HEK293 (cell line): Measurements from ENCODE around the gene IQCH.

Experiments used
- CTCF ChIA-PET: fragments of 350-600 bp; formaldehyde crosslinking; extraction: SDS; loops from one replicate; lab custom pipeline; 2021; ENCODE audit warnings: antibody characterized with exemption; lab: Yijun Ruan, JAX
- POLR2A ChIA-PET: fragments of 300-600 bp; formaldehyde crosslinking; extraction: SDS; loops from one replicate; lab custom pipeline; 2020; ENCODE audit warnings: antibody characterized with exemption, inconsistent platforms; lab: Yijun Ruan, JAX
- H3K27ac ChIP-seq: fragments of 200-500 bp; sonication (Bioruptor generic); 2 replicates; pipeline ENCODE4 v1.5.1; 2014; ENCODE audit warnings: low read depth, low read length, control low read depth, inconsistent platforms; ENCODE audit errors: extremely low read depth
- H3K36me3 ChIP-seq, 2 experiments: fragments of 200-500 bp in 1 of 2; sonication (Bioruptor generic) in 1 of 2; 1 replicate in 1 of 2; 2 replicates in 1 of 2; pipeline ENCODE4 v1.5.1; 2014 to 2017; ENCODE audit warnings: inconsistent platforms in 2 of 2, low read length in 2 of 2; ENCODE audit not compliant: control insufficient read depth in 2 of 2, insufficient read depth in 1 of 2
- H3K4me1 ChIP-seq: fragments of 200-500 bp; sonication (Bioruptor generic); 2 replicates; pipeline ENCODE4 v1.5.1; 2014; ENCODE audit warnings: mild to moderate bottlenecking, low read length, inconsistent platforms; ENCODE audit not compliant: control insufficient read depth, insufficient read depth
- H3K4me3 ChIP-seq: 2 replicates; pipeline ENCODE4 v1.5.1; 2011; ENCODE audit warnings: low read depth, mild to moderate bottlenecking, control low read depth, low read length, moderate library complexity
- H3K9me3 ChIP-seq: fragments of 200-500 bp; sonication (Bioruptor generic); 2 replicates; pipeline ENCODE4 v1.5.1; 2014; ENCODE audit warnings: low read depth, low read length, inconsistent platforms; ENCODE audit not compliant: control insufficient read depth, insufficient read depth
- ATF2 ChIP-seq: fragments of 450-650 bp; formaldehyde crosslinking; IDR thresholded peaks from 2 replicates; pipeline ENCODE4 v1.5.1; 2016; ENCODE audit warnings: missing biosample characterization, missing genetic modification characterization, low read depth
- BCL11B ChIP-seq: fragments of 450-650 bp; formaldehyde crosslinking; IDR thresholded peaks from 2 replicates; pipeline ENCODE4 v1.5.1; 2016; ENCODE audit warnings: low read depth, missing biosample characterization, missing genetic modification characterization
- GLIS1 ChIP-seq: fragments of 450-650 bp; formaldehyde crosslinking; IDR thresholded peaks from 2 replicates; pipeline ENCODE4 v1.5.1; 2016; ENCODE audit warnings: missing biosample characterization, missing genetic modification characterization
- PRDM1 ChIP-seq: fragments of 450-650 bp; formaldehyde crosslinking; IDR thresholded peaks from 2 replicates; pipeline ENCODE4; 2016; ENCODE audit warnings: missing biosample characterization, missing genetic modification characterization
- ZFP69B ChIP-seq: fragments of 450-650 bp; formaldehyde crosslinking; IDR thresholded peaks from 2 replicates; pipeline ENCODE4 v1.5.1; 2016; ENCODE audit warnings: missing biosample characterization, missing genetic modification characterization
- ZNF112 ChIP-seq: fragments of 450-650 bp; formaldehyde crosslinking; IDR thresholded peaks from 2 replicates; pipeline ENCODE4 v1.5.0; 2017; ENCODE audit warnings: missing biosample characterization, missing genetic modification characterization
- ZNF133 ChIP-seq: fragments of 450-650 bp; formaldehyde crosslinking; IDR thresholded peaks from 2 replicates; pipeline ENCODE4 v1.5.1; 2016; ENCODE audit warnings: missing biosample characterization, missing genetic modification characterization
- ZNF140 ChIP-seq: fragments of 450-650 bp; formaldehyde crosslinking; IDR thresholded peaks from 2 replicates; pipeline ENCODE4 v1.5.1; 2016; ENCODE audit warnings: missing biosample characterization, missing genetic modification characterization
- ZNF214 ChIP-seq: fragments of 450-650 bp; formaldehyde crosslinking; IDR thresholded peaks from 2 replicates; pipeline ENCODE4 v1.5.1; 2017; ENCODE audit warnings: missing biosample characterization, mild to moderate bottlenecking, missing genetic modification characterization, borderline replicate concordance
- ZNF426 ChIP-seq: fragments of 450-650 bp; formaldehyde crosslinking; IDR thresholded peaks from 2 replicates; pipeline ENCODE4 v1.5.1; 2017; ENCODE audit warnings: missing biosample characterization, missing genetic modification characterization, mild to moderate bottlenecking, inconsistent platforms, moderate library complexity
- ZNF621 ChIP-seq: fragments of 450-650 bp; formaldehyde crosslinking; IDR thresholded peaks from 2 replicates; pipeline ENCODE4 v1.5.1; 2017; ENCODE audit warnings: missing biosample characterization, missing genetic modification characterization
- ZNF654 ChIP-seq: fragments of 450-650 bp; formaldehyde crosslinking; IDR thresholded peaks from 2 replicates; pipeline ENCODE4 v1.5.1; 2016; ENCODE audit warnings: low read depth, missing biosample characterization, missing genetic modification characterization
- ZNF660 ChIP-seq: fragments of 450-650 bp; IDR thresholded peaks from 2 replicates; pipeline ENCODE4 v1.5.1; 2018; ENCODE audit warnings: missing biosample characterization, mild to moderate bottlenecking, missing genetic modification characterization
- ZSCAN23 ChIP-seq: fragments of 450-650 bp; formaldehyde crosslinking; IDR thresholded peaks from 2 replicates; pipeline ENCODE4 v1.5.1; 2016; ENCODE audit warnings: missing biosample characterization, missing genetic modification characterization
- ZXDB ChIP-seq: fragments of 450-650 bp; formaldehyde crosslinking; IDR thresholded peaks from 2 replicates; pipeline ENCODE4 v1.5.1; 2016; ENCODE audit warnings: missing biosample characterization, missing genetic modification characterization

Gene IQCH

DNA sequence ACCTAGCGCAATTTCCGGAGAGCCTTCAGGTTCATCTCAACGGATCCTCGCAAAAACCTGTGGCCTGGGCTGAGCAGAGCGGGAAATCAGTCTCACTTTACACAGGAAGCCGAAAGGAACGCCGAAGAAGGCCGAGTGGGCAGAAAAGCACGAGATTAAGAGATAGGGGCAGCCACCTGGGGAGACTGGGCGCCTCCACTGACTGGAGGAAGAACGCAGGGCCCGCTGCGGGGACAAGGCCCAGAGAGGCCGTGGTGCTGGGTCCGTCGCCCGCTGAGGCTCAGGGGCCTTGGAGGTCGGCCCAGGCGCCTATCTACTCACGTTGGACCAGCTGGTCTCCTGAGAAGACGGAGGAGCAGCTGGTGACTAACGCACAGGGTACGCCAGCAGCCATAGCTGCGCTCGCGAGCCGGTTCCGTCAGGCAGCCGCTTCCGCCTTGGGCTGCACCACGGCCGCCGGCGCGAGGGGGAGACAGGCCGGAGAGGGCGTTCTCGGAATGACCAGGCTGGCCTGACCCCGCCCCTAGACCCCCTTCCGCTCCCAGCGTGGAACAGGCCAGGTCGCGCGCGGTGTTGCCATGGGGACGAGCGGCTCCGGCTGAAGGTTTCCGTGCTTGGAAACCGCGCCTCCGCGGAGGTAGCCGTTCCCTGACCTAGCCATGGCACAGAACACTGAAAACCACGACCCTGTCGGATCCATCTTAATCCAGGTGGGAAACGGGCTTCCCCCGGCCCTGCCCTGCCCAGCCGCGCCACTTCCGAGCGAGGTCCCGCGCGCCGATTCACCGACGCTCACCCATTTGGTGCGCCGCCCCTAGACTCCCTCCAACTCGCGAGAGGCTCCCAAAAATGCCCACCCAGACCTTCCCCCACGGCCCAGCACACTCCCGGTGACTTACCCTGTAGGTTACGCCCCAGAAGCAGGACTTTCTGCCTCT, at the start of gene IQCH, which contains the start of gene AAGAB (continued):
- peak; percentile 98 for TF ChIP-seq ZNF660 (tag by site-specific recombination)
- TF ChIP-seq ZNF214 (tag by site-specific recombination) = no peak
- TF ChIP-seq ZXDB = peak; percentile 94
- TF ChIP-seq GLIS1 (tag by site-specific recombination) = peak; percentile 42
- no peak for TF ChIP-seq ZNF426
- peak; percentile 65 for TF ChIP-seq ZFP69B (tag by site-specific recombination)

DNA sequence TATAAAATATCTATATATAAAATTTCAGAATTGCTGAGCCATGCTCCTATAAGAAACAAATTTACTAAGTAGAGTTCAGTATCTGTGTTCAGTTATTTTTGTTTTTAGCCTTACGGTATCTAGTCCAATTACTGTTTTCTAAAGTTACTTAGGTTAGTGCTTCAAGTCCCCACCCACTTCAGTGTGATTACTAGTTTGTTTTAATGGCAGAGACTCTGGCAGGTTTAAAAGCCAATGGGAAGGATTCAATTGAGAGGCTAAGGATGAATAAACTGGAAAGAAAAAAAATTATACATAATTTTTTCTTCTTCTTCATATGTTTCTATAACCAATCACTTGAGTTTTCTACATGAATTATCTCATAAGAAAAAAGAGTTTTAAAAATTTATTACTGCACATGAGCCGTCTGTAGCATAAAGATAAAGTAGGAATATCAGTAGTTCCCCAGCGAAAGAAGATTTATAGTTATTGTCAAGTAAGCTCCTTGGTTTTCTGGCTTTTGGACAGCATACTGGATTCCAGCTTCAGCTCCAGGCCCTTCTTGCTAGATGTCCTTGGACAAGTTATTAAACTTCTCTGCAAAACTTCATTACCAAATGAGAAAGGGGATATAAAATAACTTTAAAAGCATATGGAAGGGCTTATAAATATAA, 46.9 kb upstream of the IQCH start:
- H3K27ac ChIP-seq = no peak overlapping the region
- no peaks in the 10 kb centered on the region for H3K4me1 ChIP-seq
- peaks cover 5 to 49% of the 10 kb centered on the region in 2 experiments; a peak in 2 of 3 replicates for H3K36me3 ChIP-seq
- CTCF ChIA-PET = no interaction called here
- TF ChIP-seq ATF2 (tag by site-specific recombination) = no peak
- TF ChIP-seq, all 188 proteins: peak for 0
- no peak overlapping the region for H3K4me3 ChIP-seq
- POLR2A ChIA-PET = interaction anchor here (1.3 kb wide), 1 partner anchor 142 kb away, joined by 3 read pairs; the partner anchor contains the start of gene SMAD3
- H3K9me3 ChIP-seq = no peaks in the 10 kb centered on the region

DNA sequence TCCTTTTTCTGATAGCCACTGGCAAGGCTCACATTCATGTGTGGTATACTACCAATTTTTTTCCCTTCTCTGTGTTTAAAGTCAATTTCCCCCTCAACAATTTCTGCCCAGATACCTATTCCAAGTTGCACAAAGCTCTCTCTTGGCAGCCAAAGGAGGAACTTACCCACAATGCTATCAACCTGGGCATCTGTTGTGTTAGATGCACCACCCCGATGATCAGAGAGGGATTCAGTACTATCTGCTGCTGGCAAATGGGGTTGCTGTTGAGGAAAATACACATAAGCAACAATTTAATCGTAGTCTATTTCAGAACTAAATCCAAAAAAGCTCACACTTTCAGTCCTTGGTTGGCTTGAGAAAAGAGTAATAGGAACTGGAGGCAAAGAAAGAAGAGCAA, 46.2 kb upstream of the IQCH start:
- ChIA-PET CTCF (interaction anchor here (0.7 to 1.0 kb wide), 2 partner anchors 92 to 262 kb away, joined by 3 to 6 read pairs; no protein-coding TSS in a partner anchor), POLR2A (interaction anchor here (1.3 kb wide), 1 partner anchor 143 kb away, joined by 3 read pairs; the partner anchor contains the start of gene SMAD3)
- H3K36me3 ChIP-seq = peaks cover 5 to 43% of the 10 kb centered on the region in 2 experiments; a peak in 2 of 3 replicates

DNA sequence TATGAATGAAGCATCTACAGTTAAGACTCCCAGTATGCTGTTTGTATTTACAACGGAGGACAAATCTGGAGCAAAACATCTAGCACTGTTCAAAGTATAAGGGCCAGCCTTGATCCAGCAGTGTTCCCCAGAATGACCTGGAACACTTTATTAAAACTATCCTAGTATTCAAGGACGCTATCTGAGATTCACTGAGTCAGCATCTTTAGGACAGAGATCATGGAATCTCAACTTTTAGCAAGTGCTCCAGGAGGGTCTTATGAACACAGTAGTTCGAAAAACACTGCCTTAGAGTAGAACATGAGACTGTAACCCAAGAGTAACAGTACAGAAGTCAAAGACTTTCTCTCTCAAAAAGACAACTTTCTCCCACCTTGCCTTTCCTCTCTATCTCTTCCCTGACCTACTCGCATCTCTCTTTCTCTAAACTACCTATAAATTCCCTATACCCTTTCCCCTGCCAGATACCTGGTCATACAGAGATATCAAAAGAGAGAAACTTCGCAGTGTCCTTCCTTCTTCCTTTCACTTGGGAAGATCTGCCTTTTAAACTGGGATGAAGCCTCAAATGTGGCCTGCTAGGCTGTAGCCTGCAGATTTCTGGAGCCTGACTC, 43.9 kb upstream of the IQCH start:
- peaks cover 4 to 24% of the 10 kb centered on the region in 2 experiments; a peak in 2 of 3 replicates for H3K36me3 ChIP-seq
- POLR2A ChIA-PET = no interaction called here
- no peak for TF ChIP-seq ZNF133 (tag by site-specific recombination)
- peak; percentile 96 for TF ChIP-seq PRDM1 (tag by site-specific recombination)

More for the DNA sequence above, 46.2 kb upstream of the IQCH start:
- Histone ChIP-seq H3K9me3 (no peaks in the 10 kb centered on the region), H3K27ac (no peak overlapping the region), H3K4me1 (no peaks in the 10 kb centered on the region), H3K4me3 (no peak overlapping the region)
- TF ChIP-seq ZNF140 (tag by site-specific recombination) (no peak), ZNF621 (tag by site-specific recombination) (no peak), ZSCAN23 (tag by site-specific recombination) (no peak), ZNF112 (tag by site-specific recombination) (no peak), ZNF654 (tag by site-specific recombination) (no peak), BCL11B (tag by site-specific recombination) (no peak)
- TF ChIP-seq, all 188 proteins: peak for 0

More for the DNA sequence above, 43.9 kb upstream of the IQCH start:
- CTCF ChIA-PET = interaction anchor here (0.6 kb wide), 2 partner anchors 18 to 30 kb away, joined by 3 read pairs; no protein-coding TSS in a partner anchor
- no peaks in the 10 kb centered on the region for H3K4me1 ChIP-seq
- H3K9me3 ChIP-seq = no peaks in the 10 kb centered on the region
- no peak overlapping the region for H3K27ac ChIP-seq
- no peak overlapping the region for H3K4me3 ChIP-seq
